HG03558 (cell line): ENCODE data around the gene WT1.
A peak's percentile ranks its signal among the peaks of the same experiment; 100 is the strongest.

Source experiments
- ATAC-seq: cut with Tn5 transposase; IDR thresholded peaks from one replicate; pipeline ENCODE4 v1.9.1; 2021; ENCODE audit warnings: moderate number of reproducible peaks; ENCODE audit not compliant: unreplicated experiment; ENCODE audit errors: extremely low read depth

WT1 gene

GRCh38 chr11:32426192-32426591 lies 9.1 kb downstream of the WT1 start:
- ATAC-seq: no peak

- no peak for ATAC-seq
Observed at GRCh38 chr11:32425761-32426160, 9.6 kb downstream of the WT1 start.

- no peak for ATAC-seq
Observed at GRCh38 chr11:32422545-32422944, 12.8 kb downstream of the WT1 start.

- no peak for ATAC-seq
Observed at GRCh38 chr11:32421992-32422391, 13.3 kb downstream of the WT1 start.

GRCh38 chr11:32420937-32421901 lies 14.1 kb downstream of the WT1 start:
- peak; percentile 73 for ATAC-seq

- no peak for ATAC-seq
Observed at GRCh38 chr11:32420139-32420538, 15.2 kb downstream of the WT1 start.

- no peak for ATAC-seq
Observed at GRCh38 chr11:32418836-32419235, 16.5 kb downstream of the WT1 start.

DNA sequence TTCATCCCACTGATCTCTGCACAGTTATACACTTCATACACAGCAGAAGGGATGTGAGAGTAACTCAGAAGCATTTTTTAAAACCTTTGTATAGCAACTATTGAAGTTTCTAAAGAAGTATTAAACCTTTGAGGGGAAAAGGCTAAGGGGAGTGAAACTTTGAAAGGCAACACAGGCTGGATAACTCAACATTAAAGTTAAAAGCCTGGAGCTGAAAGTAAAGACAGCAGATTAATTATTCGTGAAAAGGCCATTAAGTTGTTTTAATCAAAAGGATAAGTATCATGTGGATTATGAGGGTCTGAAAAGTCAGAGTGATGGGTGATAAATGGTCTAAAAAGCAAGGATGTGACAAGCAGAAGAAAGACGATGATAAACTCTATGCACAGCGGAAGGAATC lies 17.5 kb downstream of the WT1 start:
- no peak for ATAC-seq

DNA sequence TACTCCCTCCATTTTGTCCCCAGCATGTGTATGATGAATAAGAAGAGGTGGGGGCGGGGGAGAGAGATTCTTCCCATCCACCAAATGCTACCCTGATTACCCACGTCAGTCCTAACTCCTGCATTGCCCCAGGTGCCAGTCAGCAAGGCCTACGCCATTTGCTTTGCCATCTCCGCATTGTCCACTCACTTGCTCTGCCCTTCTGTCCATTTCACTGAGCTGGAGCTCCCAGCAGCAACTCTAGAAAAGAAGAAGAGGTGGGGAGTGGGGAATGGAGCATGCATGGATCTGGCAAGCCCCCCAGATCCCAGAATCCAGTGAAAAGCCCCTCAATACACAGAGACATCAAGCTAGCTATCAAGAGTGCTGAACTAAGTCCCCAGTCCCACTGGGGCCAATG lies 19.0 kb downstream of the WT1 start:
- ATAC-seq: no peak

DNA sequence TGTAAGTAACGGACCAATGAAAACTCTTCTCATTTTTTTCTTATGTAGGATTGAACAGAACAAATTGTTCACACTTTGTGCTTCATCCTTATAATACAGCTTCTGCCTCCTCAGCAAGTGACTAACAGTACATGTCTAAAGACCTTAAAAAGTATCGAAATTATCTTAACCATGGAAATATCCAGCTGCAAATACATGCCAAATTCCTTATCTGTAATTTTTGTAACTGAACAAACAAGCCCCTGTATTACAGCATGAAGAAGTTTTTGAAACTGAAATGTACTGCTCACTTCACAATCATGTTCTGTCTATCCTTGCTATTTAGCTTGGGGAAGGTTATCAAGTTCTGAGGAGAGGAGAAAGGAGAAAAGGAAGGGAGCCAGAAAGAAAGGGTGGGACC lies 20.4 kb downstream of the WT1 start:
- ATAC-seq: no peak

GRCh38 chr11:32411942-32412615 lies 23.3 kb downstream of the WT1 start:
- ATAC-seq: no peak

DNA sequence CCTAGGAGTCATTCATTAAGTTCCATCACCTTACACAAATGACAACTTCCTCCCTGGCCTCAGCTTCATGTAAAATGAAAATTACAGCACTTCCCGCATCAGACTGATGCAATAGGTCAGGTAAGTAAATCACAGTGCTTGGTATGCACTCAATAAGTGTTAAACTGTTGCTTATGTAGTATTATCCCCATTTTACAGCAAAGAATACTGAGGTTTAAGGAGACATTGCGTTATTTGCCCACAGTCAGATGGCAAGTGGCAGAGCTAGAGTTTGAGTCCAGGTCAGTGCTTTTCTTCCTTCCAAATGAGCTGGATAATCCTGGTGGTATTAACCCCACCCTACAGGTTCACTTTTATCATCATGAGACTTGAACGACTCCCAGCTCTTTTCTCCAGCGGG lies 29.7 kb downstream of the WT1 start:
- ATAC-seq: no peak

DNA sequence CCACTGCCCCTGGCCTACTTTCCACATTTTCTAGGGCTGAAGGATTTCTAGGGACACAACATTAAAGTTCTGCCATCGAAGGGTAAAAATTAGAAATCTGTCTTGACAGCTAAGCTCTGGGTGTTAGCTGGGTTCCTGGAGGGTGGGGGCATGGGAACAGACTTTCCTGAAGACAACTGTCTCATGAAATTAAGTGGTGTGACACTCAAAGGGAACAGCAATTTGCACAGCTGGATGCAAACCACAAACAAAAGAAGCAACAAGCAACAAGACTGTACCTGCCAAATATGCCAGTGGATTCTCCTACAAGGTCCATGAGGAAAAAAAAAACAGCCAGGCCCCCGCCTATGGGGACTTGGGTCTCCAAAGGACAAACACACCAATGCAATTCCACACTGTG lies 32.5 kb downstream of the WT1 start:
- no peak for ATAC-seq

GRCh38 chr11:32400670-32401369 lies 34.5 kb downstream of the WT1 start:
- no peak for ATAC-seq

GRCh38 chr11:32400196-32400595 lies 35.1 kb downstream of the WT1 start:
- no peak for ATAC-seq

- no peak for ATAC-seq
Observed at GRCh38 chr11:32396991-32397390, 38.3 kb downstream of the WT1 start.

DNA sequence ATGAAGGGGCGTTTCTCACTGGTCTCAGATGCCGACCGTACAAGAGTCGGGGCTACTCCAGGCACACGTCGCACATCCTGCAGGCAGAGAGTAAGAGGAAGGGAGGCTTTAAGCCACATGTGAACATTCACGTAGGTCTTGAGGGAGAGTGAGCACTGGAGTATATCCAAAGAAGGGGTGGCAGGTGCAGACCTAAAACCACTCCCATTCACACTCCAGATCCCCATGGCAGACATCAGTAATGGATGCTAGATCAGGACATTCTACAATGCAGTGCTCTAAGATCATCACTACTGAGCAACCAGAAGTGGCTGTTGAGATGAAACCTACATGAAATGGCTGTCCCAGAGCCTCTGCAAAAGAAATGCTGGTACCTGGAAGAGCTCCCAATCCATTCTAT lies 39.0 kb downstream of the WT1 start:
- ATAC-seq: peak; percentile 45

- ATAC-seq: no peak
Observed at GRCh38 chr11:32395127-32395526, 40.2 kb downstream of the WT1 start.

DNA sequence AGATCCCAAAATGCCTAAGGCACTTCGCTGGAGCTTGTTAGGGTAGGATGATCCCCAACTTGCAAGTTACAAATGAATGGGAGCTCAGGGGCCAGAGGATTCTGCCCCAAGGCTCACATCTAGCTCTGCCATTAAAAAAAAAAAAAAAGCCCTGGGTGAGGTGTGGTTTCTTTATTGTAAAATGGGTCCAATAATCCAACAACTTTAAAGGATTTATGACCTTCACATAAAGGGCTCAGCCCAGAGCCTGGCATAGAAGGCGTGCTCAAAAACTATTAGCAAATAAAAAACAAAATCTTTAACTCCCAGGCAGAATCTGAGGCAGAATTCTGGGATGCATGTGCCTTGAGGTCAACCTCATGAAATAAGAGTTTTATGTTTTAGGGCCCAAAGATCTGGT lies 42.5 kb downstream of the WT1 start:
- no peak for ATAC-seq

GRCh38 chr11:32391956-32392553 lies 43.3 kb downstream of the WT1 start:
- ATAC-seq: no peak

DNA sequence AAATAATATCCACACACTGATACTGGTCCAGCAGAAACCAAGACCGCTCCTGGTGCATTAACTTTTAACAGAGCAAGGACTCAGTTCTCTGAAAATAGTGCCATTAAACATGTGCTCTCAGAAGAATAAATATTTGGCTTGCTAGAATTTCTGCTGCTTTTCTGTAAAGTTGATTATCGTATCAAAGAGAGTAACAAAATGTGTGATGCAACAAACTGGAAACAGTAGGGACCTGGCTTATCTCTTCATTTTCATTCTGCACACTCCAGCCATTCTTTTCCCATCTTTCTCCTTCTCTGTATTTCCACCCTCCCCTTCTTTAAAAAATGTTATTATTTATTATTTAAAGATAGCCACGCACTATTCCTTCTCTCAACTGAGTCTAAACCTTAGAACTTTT lies 43.9 kb downstream of the WT1 start:
- no peak for ATAC-seq
